Hepatocyte (in vitro differentiated cells): Measurements from ENCODE around the gene TBC1D5.

ENCODE experiments used
- EZH2 ChIP-seq: fragments of 200-600 bp; sonication (generic); IDR thresholded peaks from 2 replicates; pipeline ENCODE4 v1.6.1; 2016; ENCODE audit warnings: antibody characterized with exemption, mild to moderate bottlenecking, borderline replicate concordance
- EZH2phosphoT487 ChIP-seq: fragments of 200-600 bp; sonication (generic); IDR thresholded peaks from one replicate; pipeline ENCODE4 v1.6.1; 2018; ENCODE audit warnings: antibody characterized with exemption, mild to moderate bottlenecking, low read depth, moderate library complexity; ENCODE audit not compliant: unreplicated experiment, severe bottlenecking
- TF ChIP-seq, protein P1 (sequence below): fragments of 200-600 bp; sonication (generic); IDR thresholded peaks from 2 replicates; pipeline ENCODE4 v1.5.1; 2016; ENCODE audit warnings: antibody characterized with exemption, mild to moderate bottlenecking; ENCODE audit not compliant: poor library complexity

DNA sequence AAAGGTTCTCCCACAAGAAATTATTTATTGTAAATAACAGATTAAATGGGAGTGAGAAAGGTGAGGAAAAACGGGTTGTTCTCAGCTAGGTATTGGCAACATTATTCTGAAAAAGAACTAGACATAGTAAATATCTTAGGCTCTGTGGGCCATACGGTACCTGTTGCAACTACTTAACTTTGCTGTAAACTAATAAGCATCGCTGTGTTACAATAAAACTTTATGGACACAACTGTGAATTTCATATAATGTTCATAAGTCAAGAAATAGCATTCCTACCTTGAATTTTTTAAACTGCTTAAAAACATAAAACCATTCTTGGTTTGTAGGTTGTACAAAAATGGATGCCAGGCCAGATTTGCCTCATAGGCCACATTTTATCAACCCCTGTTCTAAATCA is 183.9 kb downstream of the TBC1D5 start:
- TF ChIP-seq, protein P1, sequence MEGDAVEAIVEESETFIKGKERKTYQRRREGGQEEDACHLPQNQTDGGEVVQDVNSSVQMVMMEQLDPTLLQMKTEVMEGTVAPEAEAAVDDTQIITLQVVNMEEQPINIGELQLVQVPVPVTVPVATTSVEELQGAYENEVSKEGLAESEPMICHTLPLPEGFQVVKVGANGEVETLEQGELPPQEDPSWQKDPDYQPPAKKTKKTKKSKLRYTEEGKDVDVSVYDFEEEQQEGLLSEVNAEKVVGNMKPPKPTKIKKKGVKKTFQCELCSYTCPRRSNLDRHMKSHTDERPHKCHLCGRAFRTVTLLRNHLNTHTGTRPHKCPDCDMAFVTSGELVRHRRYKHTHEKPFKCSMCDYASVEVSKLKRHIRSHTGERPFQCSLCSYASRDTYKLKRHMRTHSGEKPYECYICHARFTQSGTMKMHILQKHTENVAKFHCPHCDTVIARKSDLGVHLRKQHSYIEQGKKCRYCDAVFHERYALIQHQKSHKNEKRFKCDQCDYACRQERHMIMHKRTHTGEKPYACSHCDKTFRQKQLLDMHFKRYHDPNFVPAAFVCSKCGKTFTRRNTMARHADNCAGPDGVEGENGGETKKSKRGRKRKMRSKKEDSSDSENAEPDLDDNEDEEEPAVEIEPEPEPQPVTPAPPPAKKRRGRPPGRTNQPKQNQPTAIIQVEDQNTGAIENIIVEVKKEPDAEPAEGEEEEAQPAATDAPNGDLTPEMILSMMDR, result no peak
- TF ChIP-seq EZH2 (no peak), EZH2phosphoT487 (no peak)
